ENCODE results near the gene ITGAL.

- TF ChIP-seq CTCF (IDR thresholded peaks at IDR 0.05; ENCODE audit: low read depth, low read length, missing input control), result no peak
- TF ChIP-seq ZBTB33 (IDR thresholded peaks at IDR 0.05), result no peak
- no peak for TF ChIP-seq JUND (IDR thresholded peaks at IDR 0.05)
These were observed 43.2 kb upstream of the ITGAL start for GRCh38 chr16:30429418-30429677.
